SK-N-SH treated with all-trans-retinoic acid at 6 μM for 48 hours (cell line): ENCODE results near the gene SETDB1.
"Not testable (repeated sequence)": the region's sequence is repeated elsewhere in the genome, so short reads cannot be mapped to it uniquely, and the experiment has no call there.

Source experiments
- BACH2 ChIP-seq: fragments of 250-450 bp; sonication (Bioruptor Pico); IDR thresholded peaks from 2 replicates; pipeline ENCODE4 v1.9.0; 2021; ENCODE audit warnings: mild to moderate bottlenecking, borderline replicate concordance
- ESRRG ChIP-seq: fragments of 250-450 bp; sonication (Bioruptor Pico); IDR thresholded peaks from 2 replicates; pipeline ENCODE4 v1.6.1; 2021; ENCODE audit warnings: mild to moderate bottlenecking
- PPARA ChIP-seq: fragments of 250-450 bp; sonication (Bioruptor Pico); IDR thresholded peaks from 2 replicates; pipeline ENCODE4 v1.5.0; 2020; ENCODE audit warnings: mild to moderate bottlenecking, borderline replicate concordance
- TCF4 ChIP-seq: fragments of 250-450 bp; sonication (Bioruptor Pico); IDR thresholded peaks from 2 replicates; pipeline ENCODE4 v1.8.0; 2021; ENCODE audit warnings: mild to moderate bottlenecking, moderate library complexity, borderline replicate concordance
- ZFP3 ChIP-seq: fragments of 250-450 bp; sonication (Bioruptor Pico); IDR thresholded peaks from 2 replicates; pipeline ENCODE4 v1.5.0; 2020; ENCODE audit warnings: mild to moderate bottlenecking, moderate library complexity
- ZFP30 ChIP-seq: fragments of 450-650 bp; formaldehyde crosslinking; IDR thresholded peaks from 2 replicates; pipeline ENCODE4 v1.5.0; 2022; ENCODE audit warnings: mild to moderate bottlenecking, moderate library complexity
- ZNF565 ChIP-seq: fragments of 450-650 bp; formaldehyde crosslinking; conservative IDR thresholded peaks from 2 replicates; pipeline ENCODE4 v1.5.0; 2020; ENCODE audit warnings: low read depth, mild to moderate bottlenecking, moderate library complexity
- TF ChIP-seq, protein P1 (sequence below): fragments of 250-450 bp; sonication (Bioruptor Pico); IDR thresholded peaks from 2 replicates; pipeline ENCODE4 v1.5.0; 2020; ENCODE audit warnings: mild to moderate bottlenecking, moderate library complexity

DNA sequence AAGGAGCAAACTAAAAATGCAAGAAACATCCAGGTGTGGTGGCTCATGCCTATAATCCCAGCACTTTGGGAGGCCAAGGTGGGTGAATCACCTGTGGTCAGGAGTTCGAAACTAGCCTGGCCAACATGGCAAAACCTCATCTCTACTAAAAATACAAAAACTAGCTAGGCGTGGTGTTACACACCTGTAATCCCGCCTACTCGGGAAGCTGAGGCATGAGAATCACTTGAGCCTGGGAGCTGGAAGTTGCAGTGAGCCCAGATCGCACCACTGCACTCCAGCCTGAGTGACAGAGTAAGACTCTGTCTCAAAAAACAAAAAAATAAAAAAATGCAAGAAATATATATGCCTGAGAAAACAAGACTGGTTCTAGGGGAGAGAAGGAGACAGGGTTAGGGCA lies 43.0 kb upstream of the SETDB1 start:
- TF ChIP-seq TCF4, BACH2, ZFP30, ZFP3, ESRRG, ZNF565, PPARA (CRISPR knock-in tag): not testable (repeated sequence)
- TF ChIP-seq, protein P1, sequence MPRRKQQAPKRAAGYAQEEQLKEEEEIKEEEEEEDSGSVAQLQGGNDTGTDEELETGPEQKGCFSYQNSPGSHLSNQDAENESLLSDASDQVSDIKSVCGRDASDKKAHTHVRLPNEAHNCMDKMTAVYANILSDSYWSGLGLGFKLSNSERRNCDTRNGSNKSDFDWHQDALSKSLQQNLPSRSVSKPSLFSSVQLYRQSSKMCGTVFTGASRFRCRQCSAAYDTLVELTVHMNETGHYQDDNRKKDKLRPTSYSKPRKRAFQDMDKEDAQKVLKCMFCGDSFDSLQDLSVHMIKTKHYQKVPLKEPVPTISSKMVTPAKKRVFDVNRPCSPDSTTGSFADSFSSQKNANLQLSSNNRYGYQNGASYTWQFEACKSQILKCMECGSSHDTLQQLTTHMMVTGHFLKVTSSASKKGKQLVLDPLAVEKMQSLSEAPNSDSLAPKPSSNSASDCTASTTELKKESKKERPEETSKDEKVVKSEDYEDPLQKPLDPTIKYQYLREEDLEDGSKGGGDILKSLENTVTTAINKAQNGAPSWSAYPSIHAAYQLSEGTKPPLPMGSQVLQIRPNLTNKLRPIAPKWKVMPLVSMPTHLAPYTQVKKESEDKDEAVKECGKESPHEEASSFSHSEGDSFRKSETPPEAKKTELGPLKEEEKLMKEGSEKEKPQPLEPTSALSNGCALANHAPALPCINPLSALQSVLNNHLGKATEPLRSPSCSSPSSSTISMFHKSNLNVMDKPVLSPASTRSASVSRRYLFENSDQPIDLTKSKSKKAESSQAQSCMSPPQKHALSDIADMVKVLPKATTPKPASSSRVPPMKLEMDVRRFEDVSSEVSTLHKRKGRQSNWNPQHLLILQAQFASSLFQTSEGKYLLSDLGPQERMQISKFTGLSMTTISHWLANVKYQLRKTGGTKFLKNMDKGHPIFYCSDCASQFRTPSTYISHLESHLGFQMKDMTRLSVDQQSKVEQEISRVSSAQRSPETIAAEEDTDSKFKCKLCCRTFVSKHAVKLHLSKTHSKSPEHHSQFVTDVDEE (CRISPR knock-in tag): not testable (repeated sequence)
